K562 (cell line): ENCODE data around the gene TMEM273. TPM values are rescaled to one million over a fixed set of nuclear protein-coding genes. Genes with fewer than 3 reads are reported as not detected.

Source experiments
- BCL6 ChIP-seq: fragments of 250-450 bp; sonication (Bioruptor Pico); IDR thresholded peaks from 2 replicates; pipeline ENCODE4 v1.4.0; 2020
- CAMTA2 ChIP-seq: fragments of 250-450 bp; sonication (Bioruptor Pico); conservative IDR thresholded peaks from 2 replicates; pipeline ENCODE4 v1.5.1; 2022
- CC2D1A ChIP-seq: fragments of 450-650 bp; IDR thresholded peaks from 2 replicates; pipeline ENCODE4 v1.6.1; 2017; ENCODE audit warnings: mild to moderate bottlenecking
- CHD4 ChIP-seq: fragments of 200-600 bp; sonication (generic); IDR thresholded peaks from 3 replicates; pipeline ENCODE4 v1.6.1; 2012; ENCODE audit warnings: low read depth, mild to moderate bottlenecking, mixed read lengths, low read length, inconsistent platforms; ENCODE audit not compliant: insufficient read depth, insufficient replicate concordance, poor library complexity, severe bottlenecking
- FIP1L1 ChIP-seq: fragments of 200-400 bp; formaldehyde crosslinking; IDR thresholded peaks from 2 replicates; pipeline ENCODE4 v1.6.1; 2018; ENCODE audit warnings: mild to moderate bottlenecking, low read depth, low read length; ENCODE audit not compliant: poor library complexity, severe bottlenecking
- IRF9 ChIP-seq: fragments of 450-650 bp; IDR thresholded peaks from 2 replicates; pipeline ENCODE4 v1.6.1; 2016; ENCODE audit warnings: missing biosample characterization, missing genetic modification characterization
- L3MBTL2 ChIP-seq: fragments of 450-650 bp; IDR thresholded peaks from 2 replicates; pipeline ENCODE4 v1.6.1; 2016; ENCODE audit warnings: mild to moderate bottlenecking, moderate library complexity
- NCOA6 ChIP-seq: fragments of 450-650 bp; IDR thresholded peaks from 2 replicates; pipeline ENCODE4 v1.6.1; 2017; ENCODE audit warnings: mild to moderate bottlenecking
- NONO ChIP-seq, 2 experiments: fragments of 200-400 bp in 1 of 2; fragments of 450-650 bp in 1 of 2; formaldehyde crosslinking in 1 of 2; IDR thresholded peaks; 2 replicates each; pipeline ENCODE4 v1.6.1; 2017; ENCODE audit warnings: low read depth in 2 of 2, mild to moderate bottlenecking in 2 of 2, moderate library complexity in 2 of 2, low read length in 1 of 2
- RHOXF2B ChIP-seq: fragments of 250-450 bp; sonication (Bioruptor Pico); conservative IDR thresholded peaks from 2 replicates; pipeline ENCODE4 v1.5.1; 2021
- SAP30 ChIP-seq: fragments of 200-600 bp; sonication (generic); IDR thresholded peaks from 2 replicates; pipeline ENCODE4 v1.6.1; 2012; ENCODE audit warnings: borderline replicate concordance, low read depth, mild to moderate bottlenecking, moderate library complexity, low read length, control low read depth, inconsistent platforms; ENCODE audit not compliant: insufficient read depth, poor library complexity, severe bottlenecking
- SPI1 ChIP-seq: IDR thresholded peaks from 2 replicates; pipeline ENCODE4 v1.6.1; 2011; ENCODE audit warnings: low read depth, low read length, control low read depth, borderline replicate concordance
- SRSF3 ChIP-seq: fragments of 200-400 bp; formaldehyde crosslinking; IDR thresholded peaks from 2 replicates; pipeline ENCODE4 v1.6.1; 2016; ENCODE audit warnings: mild to moderate bottlenecking, low read length, moderate library complexity; ENCODE audit not compliant: insufficient read depth
- STAT5B ChIP-seq: fragments of 250-450 bp; sonication (Bioruptor Pico); IDR thresholded peaks from 2 replicates; pipeline ENCODE4 v1.8.0; 2021; ENCODE audit warnings: mild to moderate bottlenecking, inconsistent platforms
- TRIM24 ChIP-seq, 2 experiments: fragments of 450-650 bp; IDR thresholded peaks; 2 replicates each; pipeline ENCODE4 v1.6.1; 2016
- ZNF217 ChIP-seq: sonication (generic); formaldehyde crosslinking; IDR thresholded peaks from 2 replicates; pipeline ENCODE4 v1.8.0; 2022; ENCODE audit warnings: mild to moderate bottlenecking, missing genetic modification reagents
- ZNF23 ChIP-seq: fragments of 250-450 bp; sonication (Bioruptor Pico); IDR thresholded peaks from 2 replicates; pipeline ENCODE4 v1.4.0; 2020; ENCODE audit warnings: mild to moderate bottlenecking
- ZNF668 ChIP-seq: fragments of 250-450 bp; sonication (Bioruptor Pico); IDR thresholded peaks from 2 replicates; pipeline ENCODE4 v1.8.0; 2022; ENCODE audit warnings: mild to moderate bottlenecking, inconsistent platforms
- polyA plus RNA-seq, 8 experiments: library from polyadenylated mRNA; depleted of rRNA in 4 of 8; stranded (reverse) in 5 of 8; unstranded in 3 of 8; fragments of >200 nt; fragmentation: Nextera tagmentation in 2 of 8; fragmentation: Illumina TruSeq in 1 of 8; extraction: Ambion mirVana in 2 of 8; extraction: Trizol in 1 of 8; gene quantifications; 2 replicates each; pipeline versions ENCODE4 v1.2.1 to v1.2.3, GENCODE V29; 2011 to 2014; ENCODE audit warnings: inconsistent platforms in 1 of 8, missing spikeins in 1 of 8
- total RNA-seq, 7 experiments: library from RNA; depleted of rRNA in 6 of 7; stranded (reverse); fragments of >200 nt in 6 of 7; fragmentation: Illumina TruSeq in 2 of 7; extraction: Trizol in 2 of 7; gene quantifications; 2 replicates each; pipeline versions ENCODE4 v1.2.1 to v1.2.3, GENCODE V29; 2011 to 2021; ENCODE audit warnings: low replicate concordance in 1 of 7
- TF ChIP-seq, protein P1 (sequence below): fragments of 250-450 bp; sonication (Bioruptor Pico); IDR thresholded peaks from 2 replicates; pipeline ENCODE4 v1.5.0; 2021; ENCODE audit warnings: mild to moderate bottlenecking, borderline replicate concordance
- TF ChIP-seq, protein P2 (sequence below): fragments of 150-350 bp; conservative IDR thresholded peaks from 2 replicates; pipeline ENCODE4 v1.6.1; 2014; ENCODE audit warnings: low read length

The TMEM273 gene
- total and polyA plus RNA-seq, 9 of the 15 experiments (the other 6 are each of a cell fraction or from before 2014, with no cell fraction given) = 39.2 to 131 (median 95.6) TPM

DNA sequence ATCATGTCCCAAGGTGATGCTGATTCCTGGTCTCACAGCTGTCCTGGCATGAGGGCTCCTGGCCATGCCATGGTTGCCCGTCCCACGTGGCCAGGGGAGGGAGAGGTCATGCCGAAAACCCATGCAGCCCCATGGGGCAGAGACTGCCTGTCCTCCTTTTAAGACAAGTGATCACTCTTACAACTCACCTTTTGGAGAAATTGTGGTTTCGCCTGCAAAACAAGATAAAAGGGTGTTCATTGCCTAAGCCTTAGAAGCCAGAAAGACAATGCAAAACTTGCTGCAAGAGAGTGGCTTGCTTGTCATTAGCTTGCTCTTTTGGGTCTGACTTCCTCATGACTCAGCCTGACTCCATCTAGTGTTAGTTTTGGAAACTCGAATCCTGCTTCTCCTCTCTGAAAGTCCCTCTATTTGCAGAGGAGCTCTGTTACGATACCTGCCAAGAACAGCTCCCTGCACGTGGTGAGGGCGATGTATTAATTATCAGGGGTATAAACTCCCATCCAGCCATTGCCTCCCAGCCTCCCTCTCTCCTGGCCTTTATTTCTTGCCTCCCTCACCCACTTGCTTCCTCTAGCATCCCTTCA lies 26.7 kb downstream of the TMEM273 start (continued):
- TF ChIP-seq, protein P1, sequence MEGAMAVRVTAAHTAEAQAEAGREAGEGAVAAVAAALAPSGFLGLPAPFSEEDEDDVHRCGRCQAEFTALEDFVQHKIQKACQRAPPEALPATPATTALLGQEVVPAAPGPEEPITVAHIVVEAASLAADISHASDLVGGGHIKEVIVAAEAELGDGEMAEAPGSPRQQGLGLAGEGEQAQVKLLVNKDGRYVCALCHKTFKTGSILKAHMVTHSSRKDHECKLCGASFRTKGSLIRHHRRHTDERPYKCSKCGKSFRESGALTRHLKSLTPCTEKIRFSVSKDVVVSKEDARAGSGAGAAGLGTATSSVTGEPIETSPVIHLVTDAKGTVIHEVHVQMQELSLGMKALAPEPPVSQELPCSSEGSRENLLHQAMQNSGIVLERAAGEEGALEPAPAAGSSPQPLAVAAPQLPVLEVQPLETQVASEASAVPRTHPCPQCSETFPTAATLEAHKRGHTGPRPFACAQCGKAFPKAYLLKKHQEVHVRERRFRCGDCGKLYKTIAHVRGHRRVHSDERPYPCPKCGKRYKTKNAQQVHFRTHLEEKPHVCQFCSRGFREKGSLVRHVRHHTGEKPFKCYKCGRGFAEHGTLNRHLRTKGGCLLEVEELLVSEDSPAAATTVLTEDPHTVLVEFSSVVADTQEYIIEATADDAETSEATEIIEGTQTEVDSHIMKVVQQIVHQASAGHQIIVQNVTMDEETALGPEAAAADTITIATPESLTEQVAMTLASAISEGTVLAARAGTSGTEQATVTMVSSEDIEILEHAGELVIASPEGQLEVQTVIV (CRISPR knock-in tag) = no peak
- TF ChIP-seq SAP30 (no peak), CHD4 (no peak), STAT5B (CRISPR knock-in tag) (no peak), SPI1 (peak; percentile 83), BCL6 (CRISPR knock-in tag) (0 out of 2 replicates have a peak, but pooled peaks have one; percentile 28), ZNF668 (CRISPR knock-in tag) (peak; percentile 39; the same call in 1 of the 2 replicates), TRIM24 (IDR thresholded peaks at IDR 0.05) (peak; percentile 74 to 80; a peak in 3 of 4 replicates), SRSF3 (no peak), IRF9 (tag) (no peak), ZNF217 (no peak), RHOXF2B (CRISPR knock-in tag) (no peak), CAMTA2 (no peak), ZNF23 (CRISPR knock-in tag) (no peak), NONO (IDR thresholded peaks at IDR 0.05; ENCODE audit: low read depth in 2 of 2, low read length in 1 of 2) (no peak), NCOA6 (no peak), FIP1L1 (no peak), L3MBTL2 (peak; percentile 79), CC2D1A (peak; percentile 37; the same call in 1 of the 2 replicates)
- TF ChIP-seq, protein P2, sequence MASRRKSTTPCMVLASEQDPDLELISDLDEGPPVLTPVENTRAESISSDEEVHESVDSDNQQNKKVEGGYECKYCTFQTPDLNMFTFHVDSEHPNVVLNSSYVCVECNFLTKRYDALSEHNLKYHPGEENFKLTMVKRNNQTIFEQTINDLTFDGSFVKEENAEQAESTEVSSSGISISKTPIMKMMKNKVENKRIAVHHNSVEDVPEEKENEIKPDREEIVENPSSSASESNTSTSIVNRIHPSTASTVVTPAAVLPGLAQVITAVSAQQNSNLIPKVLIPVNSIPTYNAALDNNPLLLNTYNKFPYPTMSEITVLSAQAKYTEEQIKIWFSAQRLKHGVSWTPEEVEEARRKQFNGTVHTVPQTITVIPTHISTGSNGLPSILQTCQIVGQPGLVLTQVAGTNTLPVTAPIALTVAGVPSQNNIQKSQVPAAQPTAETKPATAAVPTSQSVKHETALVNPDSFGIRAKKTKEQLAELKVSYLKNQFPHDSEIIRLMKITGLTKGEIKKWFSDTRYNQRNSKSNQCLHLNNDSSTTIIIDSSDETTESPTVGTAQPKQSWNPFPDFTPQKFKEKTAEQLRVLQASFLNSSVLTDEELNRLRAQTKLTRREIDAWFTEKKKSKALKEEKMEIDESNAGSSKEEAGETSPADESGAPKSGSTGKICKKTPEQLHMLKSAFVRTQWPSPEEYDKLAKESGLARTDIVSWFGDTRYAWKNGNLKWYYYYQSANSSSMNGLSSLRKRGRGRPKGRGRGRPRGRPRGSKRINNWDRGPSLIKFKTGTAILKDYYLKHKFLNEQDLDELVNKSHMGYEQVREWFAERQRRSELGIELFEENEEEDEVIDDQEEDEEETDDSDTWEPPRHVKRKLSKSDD = no peak
